ENCODE results near the gene KCNJ4. TPM values are rescaled to one million over a fixed set of nuclear protein-coding genes. Genes with fewer than 3 reads are reported as not detected.

KCNJ4 gene
- total RNA-seq, 2 experiments from 2014 or later: not detected

GRCh38 chr22:38426628-38427027 is 28.4 kb downstream of the KCNJ4 start:
- DNase-seq (no peak), ATAC-seq (no peak)
- Mint-ChIP-seq H3K36me3 (no peaks in the 10 kb centered on the region), H3K27ac (no peak overlapping the region), H3K4me3 (no peak overlapping the region), H3K4me1 (no peaks in the 10 kb centered on the region), H3K9me3 (ENCODE audit: low read depth) (no peaks in the 10 kb centered on the region), H3K27me3 (no peaks in the 10 kb centered on the region)
- CTCF ChIA-PET: no interaction called here

- ATAC-seq (no peak), DNase-seq (no peak)
- Mint-ChIP-seq H3K27me3 (no peaks in the 10 kb centered on the region), H3K4me3 (no peak overlapping the region), H3K9me3 (ENCODE audit: low read depth) (no peaks in the 10 kb centered on the region), H3K36me3 (no peaks in the 10 kb centered on the region), H3K27ac (no peak overlapping the region), H3K4me1 (no peaks in the 10 kb centered on the region)
- CTCF ChIA-PET: no interaction called here
Measured at GRCh38 chr22:38424525-38425080, 30.4 kb downstream of the KCNJ4 start.

GRCh38 chr22:38423512-38424503 is 31.2 kb downstream of the KCNJ4 start:
- ATAC-seq (no peak), DNase-seq (no peak)
- no peaks in the 10 kb centered on the region for H3K9me3 Mint-ChIP-seq (ENCODE audit: low read depth)
- H3K27ac Mint-ChIP-seq: no peak overlapping the region
- H3K4me3 Mint-ChIP-seq: no peak overlapping the region
- H3K36me3 Mint-ChIP-seq: no peaks in the 10 kb centered on the region
- CTCF ChIA-PET: no interaction called here
- no peaks in the 10 kb centered on the region for H3K27me3 Mint-ChIP-seq
- no peaks in the 10 kb centered on the region for H3K4me1 Mint-ChIP-seq

- Mint-ChIP-seq H3K27me3 (no peaks in the 10 kb centered on the region), H3K9me3 (ENCODE audit: low read depth) (no peaks in the 10 kb centered on the region), H3K36me3 (no peaks in the 10 kb centered on the region), H3K4me3 (no peak overlapping the region), H3K27ac (no peak overlapping the region), H3K4me1 (no peaks in the 10 kb centered on the region)
- CTCF ChIA-PET: interaction anchor here (0.8 kb wide), 1 partner anchor 375 kb away, joined by 3 read pairs; no protein-coding TSS in a partner anchor
- no peak for ATAC-seq
- DNase-seq: no peak
Measured at GRCh38 chr22:38422611-38423511, 32.1 kb downstream of the KCNJ4 start.

GRCh38 chr22:38420734-38421133 is 34.3 kb downstream of the KCNJ4 start:
- ATAC-seq (no peak), DNase-seq (no peak)
- CTCF ChIA-PET: interaction anchor here (0.9 to 1.1 kb wide), 2 partner anchors 12 to 151 kb away, joined by 3 to 5 read pairs; no protein-coding TSS in a partner anchor
- Mint-ChIP-seq H3K27me3 (no peaks in the 10 kb centered on the region), H3K4me3 (no peak overlapping the region), H3K27ac (no peak overlapping the region), H3K9me3 (ENCODE audit: low read depth) (no peaks in the 10 kb centered on the region), H3K36me3 (no peaks in the 10 kb centered on the region), H3K4me1 (no peaks in the 10 kb centered on the region)

GRCh38 chr22:38419858-38420160 is 35.2 kb downstream of the KCNJ4 start:
- no peak overlapping the region for H3K4me3 Mint-ChIP-seq
- no peaks in the 10 kb centered on the region for H3K27me3 Mint-ChIP-seq
- H3K27ac Mint-ChIP-seq: no peak overlapping the region
- H3K36me3 Mint-ChIP-seq: no peaks in the 10 kb centered on the region
- no peaks in the 10 kb centered on the region for H3K9me3 Mint-ChIP-seq (ENCODE audit: low read depth)
- no peaks in the 10 kb centered on the region for H3K4me1 Mint-ChIP-seq
- ATAC-seq (no peak), DNase-seq (no peak)
- CTCF ChIA-PET: interaction anchor here (0.6 to 1.1 kb wide), 3 partner anchors 11 to 300 kb away, joined by 3 to 5 read pairs (median 3); no protein-coding TSS in a partner anchor

- CTCF ChIA-PET: interaction anchor here (0.6 kb wide), 1 partner anchor 300 kb away, joined by 3 read pairs; no protein-coding TSS in a partner anchor
- no peak overlapping the region for H3K4me3 Mint-ChIP-seq
- no peaks in the 10 kb centered on the region for H3K9me3 Mint-ChIP-seq (ENCODE audit: low read depth)
- no peaks in the 10 kb centered on the region for H3K36me3 Mint-ChIP-seq
- H3K27me3 Mint-ChIP-seq: no peaks in the 10 kb centered on the region
- H3K27ac Mint-ChIP-seq: no peak overlapping the region
- H3K4me1 Mint-ChIP-seq: no peaks in the 10 kb centered on the region
- DNase-seq (no peak), ATAC-seq (no peak)
Measured at GRCh38 chr22:38419121-38419857, 35.7 kb downstream of the KCNJ4 start.

- H3K27ac Mint-ChIP-seq: no peak overlapping the region
Measured at GRCh38 chr22:38418589-38418988, 36.4 kb downstream of the KCNJ4 start.

GRCh38 chr22:38417252-38418060 is 37.5 kb downstream of the KCNJ4 start:
- DNase-seq: no peak
- Mint-ChIP-seq H3K9me3 (ENCODE audit: low read depth) (no peaks in the 10 kb centered on the region), H3K36me3 (no peaks in the 10 kb centered on the region), H3K27me3 (no peaks in the 10 kb centered on the region), H3K4me3 (no peak overlapping the region), H3K4me1 (peaks cover 2% of the 10 kb centered on the region), H3K27ac (no peak overlapping the region)
- ATAC-seq: no peak
- CTCF ChIA-PET: interaction anchor here (1.2 kb wide), 1 partner anchor 366 kb away, joined by 3 read pairs; no protein-coding TSS in a partner anchor

More at GRCh38 chr22:38418589-38418988, 36.4 kb downstream of the KCNJ4 start:
- Mint-ChIP-seq H3K27me3 (no peaks in the 10 kb centered on the region), H3K36me3 (no peaks in the 10 kb centered on the region), H3K9me3 (ENCODE audit: low read depth) (no peaks in the 10 kb centered on the region), H3K4me3 (no peak overlapping the region), H3K4me1 (no peaks in the 10 kb centered on the region)
- DNase-seq (no peak), ATAC-seq (no peak)
- CTCF ChIA-PET: interaction anchor here (0.7 kb wide), 1 partner anchor 13 kb away, joined by 3 read pairs; no protein-coding TSS in a partner anchor

GRCh38 chr22:38416621-38417251 is 38.3 kb downstream of the KCNJ4 start:
- peaks cover 4% of the 10 kb centered on the region for H3K4me1 Mint-ChIP-seq
- no peaks in the 10 kb centered on the region for H3K27me3 Mint-ChIP-seq
- no peak for ATAC-seq
- DNase-seq: no peak
- H3K4me3 Mint-ChIP-seq: no peak overlapping the region
- no peak overlapping the region for H3K27ac Mint-ChIP-seq
- CTCF ChIA-PET: interaction anchor here (1.2 kb wide), 1 partner anchor 365 kb away, joined by 3 read pairs; no protein-coding TSS in a partner anchor
- H3K9me3 Mint-ChIP-seq (ENCODE audit: low read depth): no peaks in the 10 kb centered on the region
- no peaks in the 10 kb centered on the region for H3K36me3 Mint-ChIP-seq

- no peaks in the 10 kb centered on the region for H3K27me3 Mint-ChIP-seq
- ATAC-seq: no peak
- H3K4me3 Mint-ChIP-seq: no peak overlapping the region
- CTCF ChIA-PET: no interaction called here
- H3K36me3 Mint-ChIP-seq: no peaks in the 10 kb centered on the region
- DNase-seq: no peak
- H3K4me1 Mint-ChIP-seq: peaks cover 4% of the 10 kb centered on the region
- no peaks in the 10 kb centered on the region for H3K9me3 Mint-ChIP-seq (ENCODE audit: low read depth)
- no peak overlapping the region for H3K27ac Mint-ChIP-seq
Measured at GRCh38 chr22:38415561-38416321, 39.3 kb downstream of the KCNJ4 start.

All from activated CD8-positive, alpha-beta memory T cell treated with anti-CD3 and anti-CD28 coated beads, Interleukin-2, amount 10 ng/mL, durations not matched to agents 7 days and 5 days (primary cell).